K562 (cell line): ENCODE results near the gene ALDH9A1. TPM values are rescaled to one million over a fixed set of nuclear protein-coding genes. Genes with fewer than 3 reads are reported as not detected.

Experiments
- ATAC-seq: fragments of 200-7000 bp; cut with Tn5 transposase; 3 replicates; pipeline ENCODE4 v1.9.1; 2020; ENCODE audit warnings: moderate library complexity
- BruUV-seq: library from RNA; stranded (reverse); fragments of 400-500 nt; replicated peaks from 2 replicates; lab custom pipeline; 2021; lab: Mats Ljungman, UMichigan
- CTCF ChIA-PET: fragments of 300-600 bp; formaldehyde crosslinking; extraction: SDS; loops from one replicate; lab custom pipeline; 2021; ENCODE audit warnings: low intra/inter-chr PET ratio; lab: Yijun Ruan, JAX
- POLR2A ChIA-PET: fragments of 300-600, 350-650 bp; sonication (Branson Sonifier 250); formaldehyde crosslinking; extraction: SDS; loops from one replicate; lab custom pipeline; 2021; ENCODE audit warnings: antibody characterized with exemption, inconsistent platforms; lab: Yijun Ruan, JAX
- DNase-seq, 4 experiments: peaks; one replicate each; pipeline versions ENCODE4 v3.0.0 to v3.0.0-alpha.2; 2011 to 2018; ENCODE audit warnings: low spot score in 3 of 4, mixed read lengths in 3 of 4; ENCODE audit errors: extremely low read depth in 1 of 4
- FAIRE-seq: peaks from 2 replicates; lab custom pipeline; 2011; peaks lifted over from hg19 to GRCh38; lab: Jason Lieb, UNC
- H2AFZ ChIP-seq: 2 replicates; pipeline ENCODE4 v1.6.0; 2011; ENCODE audit warnings: low read depth, low read length, control low read depth, inconsistent platforms
- H3K27ac ChIP-seq: fragments of 200-600 bp; 3 replicates; pipeline ENCODE4 v1.8.0; 2011; ENCODE audit warnings: low read depth, mild to moderate bottlenecking, control low read depth, inconsistent platforms, low read length, moderate library complexity, mixed read lengths; ENCODE audit errors: extremely low read depth
- H3K27me3 ChIP-seq, 2 experiments: fragments of 300-600 bp in 1 of 2; 2 replicates in 1 of 2; 3 replicates in 1 of 2; pipeline versions ENCODE4 v1.6.0 to v1.8.0; 2011; ENCODE audit warnings: inconsistent platforms in 2 of 2, low read length in 2 of 2, mild to moderate bottlenecking in 1 of 2, mixed read lengths in 1 of 2, moderate library complexity in 1 of 2; ENCODE audit not compliant: control insufficient read depth in 2 of 2, insufficient read depth in 2 of 2
- H3K36me3 ChIP-seq: fragments of 300-600 bp; 3 replicates; pipeline ENCODE4 v1.8.0; 2011; ENCODE audit warnings: mild to moderate bottlenecking, low read length, inconsistent platforms; ENCODE audit not compliant: control insufficient read depth, insufficient read depth
- H3K4me1 ChIP-seq, 2 experiments: fragments of 200-600 bp in 1 of 2; replicated peaks in 1 of 2; 2 replicates in 1 of 2; 3 replicates in 1 of 2; pipeline versions ENCODE4 v1.5.1 to v1.8.0; 2011; ENCODE audit warnings: inconsistent platforms in 2 of 2, low read length in 2 of 2, mild to moderate bottlenecking in 1 of 2, mixed read lengths in 1 of 2, moderate library complexity in 1 of 2; ENCODE audit not compliant: control insufficient read depth in 2 of 2, insufficient read depth in 2 of 2
- H3K4me2 ChIP-seq: 2 replicates; pipeline ENCODE4 v1.6.1; 2011; ENCODE audit warnings: low read length, control low read depth, inconsistent platforms, mixed read lengths; ENCODE audit not compliant: insufficient read depth
- H3K4me3 ChIP-seq: fragments of 200-600 bp; sonication (generic), shearing (Covaris generic); 2 replicates; pipeline ENCODE4 v1.5.1; 2016; ENCODE audit warnings: control low read depth, inconsistent platforms
- H3K79me2 ChIP-seq: fragments of 200-600 bp; 3 replicates; pipeline ENCODE4 v1.8.0; 2011; ENCODE audit warnings: low read length, inconsistent platforms; ENCODE audit not compliant: control insufficient read depth, insufficient read depth
- H3K9ac ChIP-seq, 2 experiments: 2 replicates each; pipeline versions ENCODE4 v1.6.0 to v1.6.1; 2011; ENCODE audit warnings: low read depth in 2 of 2, low read length in 2 of 2, control low read depth in 1 of 2, inconsistent platforms in 1 of 2, mild to moderate bottlenecking in 1 of 2, mixed read lengths in 1 of 2; ENCODE audit not compliant: insufficient read depth in 1 of 2
- H3K9me1 ChIP-seq: one replicate; pipeline ENCODE4 v1.6.0; 2011; ENCODE audit warnings: inconsistent platforms, mild to moderate bottlenecking, low read length, moderate library complexity; ENCODE audit not compliant: control insufficient read depth, insufficient read depth
- H3K9me3 ChIP-seq: replicated peaks from 2 replicates; pipeline ENCODE4 v1.5.1; 2011; ENCODE audit warnings: low read depth, low read length, inconsistent platforms; ENCODE audit not compliant: control insufficient read depth, insufficient read depth
- H4K20me1 ChIP-seq: replicated peaks from 2 replicates; pipeline ENCODE4 v1.6.1; 2011; ENCODE audit warnings: low read length, inconsistent platforms, mixed read lengths; ENCODE audit not compliant: control insufficient read depth, insufficient read depth
- C11orf30 ChIP-seq: fragments of 450-650 bp; IDR thresholded peaks from 2 replicates; pipeline ENCODE4 v1.6.1; 2016; ENCODE audit warnings: low read depth, mild to moderate bottlenecking
- EP300 ChIP-seq: IDR thresholded peaks from 2 replicates; pipeline ENCODE4 v1.6.1; 2012; ENCODE audit warnings: low read length, improper control_type of control experiment
- GMEB1 ChIP-seq: fragments of 250-450 bp; sonication (Bioruptor Pico); IDR thresholded peaks from 2 replicates; pipeline ENCODE4 v1.4.0; 2020; ENCODE audit warnings: mild to moderate bottlenecking
- KHSRP ChIP-seq: fragments of 450-650 bp; IDR thresholded peaks from 2 replicates; pipeline ENCODE4 v1.6.1; 2017
- MAFF ChIP-seq: IDR thresholded peaks from 2 replicates; pipeline ENCODE4 v1.6.1; 2012; ENCODE audit warnings: low read length, improper control_type of control experiment
- MAFG ChIP-seq: fragments of 450-650 bp; conservative IDR thresholded peaks from 2 replicates; pipeline ENCODE4 v1.6.1; 2016; ENCODE audit warnings: missing genetic modification characterization, missing compliant biosample characterization
- MAFK ChIP-seq: IDR thresholded peaks from 2 replicates; pipeline ENCODE4 v1.6.1; 2011; ENCODE audit warnings: low read length, improper control_type of control experiment
- NFE2 ChIP-seq: IDR thresholded peaks from 2 replicates; pipeline ENCODE4 v1.6.1; 2014; ENCODE audit warnings: antibody characterized with exemption, low read depth
- STAT5B ChIP-seq: fragments of 250-450 bp; sonication (Bioruptor Pico); IDR thresholded peaks from 2 replicates; pipeline ENCODE4 v1.8.0; 2021; ENCODE audit warnings: mild to moderate bottlenecking, inconsistent platforms
- ZBTB40 ChIP-seq, 2 experiments: fragments of 450-650 bp in 1 of 2; sonication (generic) in 1 of 2; formaldehyde crosslinking in 1 of 2; IDR thresholded peaks; 2 replicates each; pipeline versions ENCODE4 v1.7.1 to v1.9.0; 2016 to 2022; ENCODE audit warnings: inconsistent platforms in 1 of 2, mild to moderate bottlenecking in 1 of 2, missing genetic modification reagents in 1 of 2
- ZNF316 ChIP-seq: fragments of 450-650 bp; IDR thresholded peaks from 2 replicates; pipeline ENCODE4 v1.6.1; 2016
- WGBS: fragments of 100-300 bp; shearing (Covaris generic); methylation state at CpG from one replicate; pipeline ENCODE4 v1.1.6; 2016; ENCODE audit warnings: low coverage, mixed read lengths; ENCODE audit not compliant: insufficient coverage; ENCODE audit errors: missing lambda C conversion rate; 5-methylcytosine and 5-hydroxymethylcytosine counted together
- in situ Hi-C: fragments of 300-500 bp; cut with MboI; formaldehyde crosslinking; loops from 4 replicates; pipeline ENCODE4 v1.15.0; 2018; ENCODE audit warnings: inconsistent platforms, mixed read lengths
- intact Hi-C: fragments of 100-400 bp; cut with micrococcal nuclease; formaldehyde crosslinking; loops from 2 replicates; pipeline ENCODE4 v1.14.2; 2022
- polyA plus RNA-seq, 8 experiments: library from polyadenylated mRNA; depleted of rRNA in 4 of 8; stranded (reverse) in 5 of 8; unstranded in 3 of 8; fragments of >200 nt; fragmentation: Nextera tagmentation in 2 of 8; fragmentation: Illumina TruSeq in 1 of 8; extraction: Ambion mirVana in 2 of 8; extraction: Trizol in 1 of 8; gene quantifications; 2 replicates each; pipeline versions ENCODE4 v1.2.1 to v1.2.3, GENCODE V29; 2011 to 2014; ENCODE audit warnings: inconsistent platforms in 1 of 8, missing spikeins in 1 of 8
- total RNA-seq, 7 experiments: library from RNA; depleted of rRNA in 6 of 7; stranded (reverse); fragments of >200 nt in 6 of 7; fragmentation: Illumina TruSeq in 2 of 7; extraction: Trizol in 2 of 7; gene quantifications; 2 replicates each; pipeline versions ENCODE4 v1.2.1 to v1.2.3, GENCODE V29; 2011 to 2021; ENCODE audit warnings: low replicate concordance in 1 of 7

Gene ALDH9A1
- total and polyA plus RNA-seq, 9 of the 15 experiments (the other 6 are each of a cell fraction or from before 2014, with no cell fraction given) = 26.5 to 54.3 (median 39.2) TPM

- Histone ChIP-seq H3K27me3 (no peaks in the 10 kb centered on the region), H3K4me3 (peak overlapping the region; percentile 93; the same call in 1 of the 2 replicates), H3K9me1 (no peaks in the 10 kb centered on the region), H3K4me2 (peak overlapping the region; percentile 29; the same call in 1 of the 2 replicates), H3K4me1 (peaks cover 6 to 7% of the 10 kb centered on the region in 2 experiments), H3K9ac (no peak overlapping the region), H4K20me1 (no peaks in the 10 kb centered on the region), H2AFZ (no peak overlapping the region), H3K27ac (no peak overlapping the region), H3K9me3 (no peaks in the 10 kb centered on the region), H3K36me3 (0 out of 3 replicates have a peak, but pooled peaks cover 3% of the 10 kb centered on the region), H3K79me2 (peaks cover 29% of the 10 kb centered on the region)
- POLR2A ChIA-PET = interaction anchor here (0.9 to 1.9 kb wide), 4 partner anchors 9 to 95 kb away, joined by 3 to 11 read pairs (median 4); partner anchors contain the start of gene TMCO1
- peak; percentile 52 for FAIRE-seq
- 15% methylated on average over 2 of the region's 2 CpGs for WGBS
- peak in 1 of 4 experiments; percentile 21 for DNase-seq
- TF ChIP-seq STAT5B (CRISPR knock-in tag) (no peak), MAFF (peak; percentile 99), EP300 (no peak), GMEB1 (CRISPR knock-in tag) (no peak), MAFK (peak; percentile 99), C11orf30 (peak; percentile 98), KHSRP (no peak), MAFG (tag) (peak; percentile 98), NFE2 (peak; percentile 37), ZBTB40 (IDR thresholded peaks at IDR 0.05) (no peak), ZBTB40 (CRISPR knock-in tag; IDR thresholded peaks at IDR 0.05) (no peak), ZNF316 (peak; percentile 99)
- in situ Hi-C loops = no loop called here
- intact Hi-C loops = loop anchor here (5.0 kb wide), 1 partner anchor 94 kb away; no protein-coding TSS in a partner anchor
- CTCF ChIA-PET = no interaction called here
- no TSS peak for BruUV-seq
- ATAC-seq = no peak
Measured at GRCh38 chr1:165696625-165697100, 1.7 kb downstream of the ALDH9A1 start.
